HuH-7 (cell line): ENCODE results near the gene RPL7A.
"Not testable (repeated sequence)": the region's sequence is repeated elsewhere in the genome, so short reads cannot be mapped to it uniquely, and the experiment has no call there.

Experiments
- DNase-seq: peaks from one replicate; pipeline ENCODE4 v3.0.0; 2011; ENCODE audit warnings: low spot score

The RPL7A gene

DNA sequence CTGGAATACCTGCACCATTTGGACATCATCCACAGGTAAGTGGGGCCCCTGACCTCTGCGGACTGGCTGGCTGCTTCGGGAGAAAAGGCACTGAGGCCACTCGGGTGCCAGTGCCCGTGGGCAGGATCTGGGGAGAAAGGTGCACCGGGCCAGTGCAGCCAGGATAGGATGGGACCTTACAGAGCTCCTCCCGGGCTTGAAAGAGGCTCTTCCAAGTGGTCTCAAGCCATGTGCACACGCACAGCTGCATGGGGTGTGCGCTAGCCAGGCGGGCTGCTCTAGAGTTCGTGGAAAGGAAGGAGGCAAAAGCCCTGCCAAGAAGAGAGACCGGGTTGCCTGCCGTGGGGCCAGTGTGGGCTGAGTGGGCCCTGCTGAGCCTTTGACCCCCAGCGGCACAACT, 41.5 kb downstream of the RPL7A start:
- DNase-seq, result no peak

GRCh38 chr9:133390713-133391112, 42.7 kb downstream of the RPL7A start:
- DNase-seq, result no peak

DNA sequence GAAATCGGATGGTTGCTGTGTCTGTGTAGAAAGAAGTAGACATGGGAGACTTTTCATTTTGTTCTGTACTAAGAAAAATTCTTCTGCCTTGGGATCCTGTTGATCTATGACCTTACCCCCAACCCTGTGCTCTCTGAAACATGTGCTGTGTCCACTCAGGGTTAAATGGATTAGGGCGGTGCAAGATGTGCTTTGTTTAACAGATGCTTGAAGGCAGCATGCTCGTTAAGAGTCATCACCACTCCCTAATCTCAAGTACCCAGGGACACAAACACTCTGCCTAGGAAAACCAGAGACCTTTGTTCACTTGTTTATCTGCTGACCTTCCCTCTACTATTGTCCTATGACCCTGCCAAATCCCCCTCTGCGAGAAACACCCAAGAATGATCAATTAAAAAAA, 43.4 kb downstream of the RPL7A start:
- not testable (repeated sequence) for DNase-seq

DNA sequence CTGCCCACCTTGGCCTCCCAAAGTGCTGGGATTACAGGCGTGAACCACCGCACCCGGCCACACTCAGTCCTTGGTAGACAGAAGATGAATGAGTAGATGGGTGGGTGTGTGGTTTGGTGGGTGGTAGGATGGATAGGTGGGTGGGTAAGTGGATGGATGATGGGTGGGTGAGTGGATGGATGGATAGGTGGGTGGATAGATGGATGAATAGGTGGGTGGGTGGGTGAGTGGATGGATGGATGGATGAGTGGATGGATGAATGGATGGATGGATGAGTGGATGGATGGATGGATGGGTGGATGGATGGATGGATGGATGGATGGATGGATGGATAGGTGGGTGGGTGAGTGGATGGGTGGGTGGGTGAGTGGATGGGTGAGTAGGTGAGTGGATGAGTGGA, 44.3 kb downstream of the RPL7A start:
- DNase-seq, result not testable (repeated sequence)

DNA sequence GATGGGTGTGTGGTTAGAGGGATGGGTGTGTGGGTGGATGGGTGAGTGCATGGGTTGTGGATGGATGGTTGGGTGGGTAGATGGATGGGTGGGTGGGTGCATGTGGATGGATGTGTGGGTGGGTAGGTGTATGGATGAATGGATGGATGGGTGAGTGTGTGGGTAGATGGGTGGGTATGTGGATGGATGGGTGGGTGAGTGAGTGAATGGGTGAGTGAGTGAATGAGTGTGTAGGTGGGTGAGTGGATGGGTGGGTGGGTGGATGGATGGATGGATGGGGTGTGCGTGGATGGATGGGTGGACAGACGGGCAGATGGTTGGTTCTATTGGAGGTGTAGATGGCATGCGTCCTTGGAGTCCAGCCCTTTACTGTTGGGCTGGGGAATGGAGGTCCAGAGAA, 45.4 kb downstream of the RPL7A start:
- no peak for DNase-seq

- DNase-seq, result no peak
Observed at GRCh38 chr9:133394687-133395271, 46.8 kb downstream of the RPL7A start.

DNA sequence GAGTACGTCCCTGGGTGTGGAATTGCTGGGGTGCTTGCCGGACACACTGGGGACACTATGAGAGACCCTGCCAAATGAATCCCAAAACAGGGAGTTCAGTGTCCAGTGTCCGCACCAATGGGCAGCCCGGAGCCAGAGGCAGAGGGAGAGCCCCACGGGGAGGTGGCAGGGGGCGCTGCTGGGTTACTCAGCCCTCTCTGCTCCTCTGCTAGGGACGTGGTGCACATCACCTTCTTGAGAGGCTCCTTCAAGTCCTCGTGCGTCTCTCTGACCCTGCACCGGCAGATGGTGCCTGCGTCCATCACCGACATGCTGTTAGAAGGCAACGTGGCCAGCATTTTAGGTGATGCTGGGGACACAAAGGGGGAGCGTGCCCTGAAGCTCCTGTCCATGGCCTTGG, 48.9 kb downstream of the RPL7A start:
- DNase-seq, result peak; percentile 57

DNA sequence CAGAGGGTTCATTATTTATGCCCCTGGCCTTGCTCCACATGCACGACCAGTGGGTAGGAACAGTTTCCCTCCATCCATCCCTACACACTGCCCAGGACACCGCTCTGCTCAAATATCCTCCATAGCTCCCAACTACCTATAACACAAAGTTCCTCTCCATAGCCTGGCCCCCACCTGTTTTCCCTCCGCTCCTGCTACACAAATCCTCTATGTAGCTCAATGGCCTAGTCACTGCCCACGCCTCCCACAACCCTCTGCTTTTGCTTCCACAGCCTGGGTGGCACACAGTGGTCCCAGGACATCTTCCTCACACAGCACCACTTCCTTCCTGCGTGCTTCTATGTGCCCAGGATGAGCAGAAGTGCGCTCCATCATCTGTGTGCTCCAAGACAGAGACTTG, 49.4 kb downstream of the RPL7A start:
- no peak for DNase-seq

DNA sequence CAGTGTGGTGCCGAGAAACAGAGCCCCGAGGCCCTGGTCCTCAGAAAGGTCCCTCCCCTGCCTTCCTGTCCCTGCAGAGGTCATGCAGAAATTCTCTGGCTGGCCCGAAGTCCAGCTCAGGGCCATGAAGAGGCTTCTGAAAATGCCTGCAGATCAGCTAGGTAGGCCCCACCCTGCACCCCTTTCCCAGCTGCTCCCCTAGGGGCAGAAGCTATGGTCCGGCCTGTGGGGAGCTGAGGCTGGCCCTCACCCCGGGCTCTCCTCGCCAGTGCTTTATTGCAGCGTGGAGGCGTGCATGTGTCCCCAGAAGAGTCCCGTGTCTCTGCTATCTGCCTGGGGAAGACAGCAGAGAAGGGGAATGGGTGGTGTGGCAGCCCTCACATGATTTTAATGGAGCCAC, 49.9 kb downstream of the RPL7A start:
- DNase-seq, result no peak

- DNase-seq, result no peak
Observed at GRCh38 chr9:133400292-133400691, 52.3 kb downstream of the RPL7A start.
